MCF 10A (cell line): Measurements from ENCODE around the gene TP53I3. TPM values are rescaled to one million over a fixed set of nuclear protein-coding genes. Genes with fewer than 3 reads are reported as not detected.

Experiments
- BruUV-seq: library from RNA; stranded (reverse); fragments of 400-500 nt; replicated peaks from 2 replicates; lab custom pipeline; 2021; lab: Mats Ljungman, UMichigan
- CTCF ChIA-PET: fragments of 300-600 bp; sonication (Branson Sonifier 250); formaldehyde crosslinking; extraction: SDS; loops from one replicate; lab custom pipeline; 2021; ENCODE audit warnings: antibody characterized with exemption, inconsistent platforms; lab: Yijun Ruan, JAX
- POLR2A ChIA-PET: fragments of 300-600, 350-650 bp; sonication (Branson Sonifier 250); formaldehyde crosslinking; extraction: SDS; loops from one replicate; lab custom pipeline; 2020; ENCODE audit warnings: antibody characterized with exemption, inconsistent platforms; lab: Yijun Ruan, JAX
- DNase-seq: peaks from one replicate; pipeline ENCODE4 v3.0.0-alpha.2; 2018; ENCODE audit not compliant: unreplicated experiment
- H3K27ac Mint-ChIP-seq: one replicate; pipeline ENCODE4 v1.8.0; 2022; ENCODE audit warnings: mild to moderate bottlenecking, low read depth, mixed read lengths; ENCODE audit not compliant: unreplicated experiment
- H3K27me3 Mint-ChIP-seq: one replicate; pipeline ENCODE4 v1.8.0; 2022; ENCODE audit warnings: mixed read lengths; ENCODE audit not compliant: insufficient read depth, unreplicated experiment
- H3K36me3 Mint-ChIP-seq: one replicate; pipeline ENCODE4 v1.8.0; 2022; ENCODE audit warnings: mild to moderate bottlenecking, moderate library complexity, mixed read lengths; ENCODE audit not compliant: insufficient read depth, unreplicated experiment
- H3K4me1 Mint-ChIP-seq: one replicate; pipeline ENCODE4 v1.8.0; 2022; ENCODE audit warnings: mixed read lengths; ENCODE audit not compliant: insufficient read depth, unreplicated experiment
- H3K4me3 Mint-ChIP-seq: one replicate; pipeline ENCODE4 v1.8.0; 2022; ENCODE audit warnings: mild to moderate bottlenecking, moderate library complexity, mixed read lengths; ENCODE audit not compliant: unreplicated experiment
- H3K9me3 Mint-ChIP-seq: one replicate; pipeline ENCODE4 v1.8.0; 2022; ENCODE audit warnings: mixed read lengths; ENCODE audit not compliant: unreplicated experiment
- intact Hi-C: fragments of 100-400 bp; cut with micrococcal nuclease; formaldehyde crosslinking; loops from 2 replicates; pipeline ENCODE4 v1.14.1; 2022
- total RNA-seq: library from RNA; stranded (reverse); gene quantifications from 2 replicates; pipeline ENCODE4 v1.2.3, GENCODE V29; 2022
- TF ChIP-seq, protein P1 (sequence below): fragments of 200-600 bp; IDR thresholded peaks from one replicate; pipeline ENCODE4 v1.8.0; 2022; ENCODE audit warnings: antibody characterized with exemption, mild to moderate bottlenecking; ENCODE audit not compliant: unreplicated experiment

Gene TP53I3
- total RNA-seq, 1 experiment from 2014 or later: 99.8 TPM

GRCh38 chr2:24052951-24053350 is 31.7 kb downstream of the TP53I3 start:
- Mint-ChIP-seq H3K9me3 (no peaks in the 10 kb centered on the region), H3K4me3 (no peak overlapping the region), H3K27me3 (no peaks in the 10 kb centered on the region), H3K36me3 (no peaks in the 10 kb centered on the region), H3K4me1 (peaks cover 6% of the 10 kb centered on the region), H3K27ac (no peak overlapping the region)
- no TSS peak for BruUV-seq
- TF ChIP-seq, protein P1, sequence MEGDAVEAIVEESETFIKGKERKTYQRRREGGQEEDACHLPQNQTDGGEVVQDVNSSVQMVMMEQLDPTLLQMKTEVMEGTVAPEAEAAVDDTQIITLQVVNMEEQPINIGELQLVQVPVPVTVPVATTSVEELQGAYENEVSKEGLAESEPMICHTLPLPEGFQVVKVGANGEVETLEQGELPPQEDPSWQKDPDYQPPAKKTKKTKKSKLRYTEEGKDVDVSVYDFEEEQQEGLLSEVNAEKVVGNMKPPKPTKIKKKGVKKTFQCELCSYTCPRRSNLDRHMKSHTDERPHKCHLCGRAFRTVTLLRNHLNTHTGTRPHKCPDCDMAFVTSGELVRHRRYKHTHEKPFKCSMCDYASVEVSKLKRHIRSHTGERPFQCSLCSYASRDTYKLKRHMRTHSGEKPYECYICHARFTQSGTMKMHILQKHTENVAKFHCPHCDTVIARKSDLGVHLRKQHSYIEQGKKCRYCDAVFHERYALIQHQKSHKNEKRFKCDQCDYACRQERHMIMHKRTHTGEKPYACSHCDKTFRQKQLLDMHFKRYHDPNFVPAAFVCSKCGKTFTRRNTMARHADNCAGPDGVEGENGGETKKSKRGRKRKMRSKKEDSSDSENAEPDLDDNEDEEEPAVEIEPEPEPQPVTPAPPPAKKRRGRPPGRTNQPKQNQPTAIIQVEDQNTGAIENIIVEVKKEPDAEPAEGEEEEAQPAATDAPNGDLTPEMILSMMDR: no peak
- DNase-seq: no peak
- intact Hi-C loops: no loop called here
- ChIA-PET POLR2A (interaction anchor here (1.3 to 1.6 kb wide), 2 partner anchors 20 to 24 kb away, joined by 3 to 7 read pairs; partner anchors contain the start of gene SF3B6), CTCF (interaction anchor here (0.6 to 0.9 kb wide), 4 partner anchors 35 to 382 kb away, joined by 3 to 5 read pairs (median 4); no protein-coding TSS in a partner anchor)

DNA sequence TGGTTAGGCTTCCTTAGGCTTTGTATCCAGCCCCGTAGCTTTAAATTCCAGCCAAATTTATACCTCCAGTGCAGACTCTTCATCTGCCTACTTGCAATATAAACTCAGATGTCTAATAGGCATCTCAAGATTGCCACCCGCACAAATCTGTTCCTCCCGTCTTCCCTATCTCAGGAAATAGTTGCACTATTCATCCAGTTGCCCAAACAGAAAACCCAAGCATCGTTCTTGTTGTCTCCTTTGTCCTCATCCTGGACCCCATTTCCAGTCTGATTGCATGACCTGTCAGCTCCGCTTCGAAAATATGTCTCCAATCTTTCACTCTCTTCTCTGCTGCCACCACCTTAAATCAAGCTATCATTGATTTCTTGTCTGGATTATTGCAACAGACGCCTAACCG is 32.8 kb downstream of the TP53I3 start:
- TF ChIP-seq, protein P1: no peak
- CTCF ChIA-PET: interaction anchor here (0.6 to 1.2 kb wide), 4 partner anchors 8 to 22 kb away, joined by 3 to 4 read pairs (median 3); no protein-coding TSS in a partner anchor
- no peaks in the 10 kb centered on the region for H3K27me3 Mint-ChIP-seq

GRCh38 chr2:24050041-24050979 is 34.3 kb downstream of the TP53I3 start:
- DNase-seq: no peak

More for the DNA sequence above, 32.8 kb downstream of the TP53I3 start:
- POLR2A ChIA-PET: interaction anchor here (1.3 to 2.8 kb wide), 3 partner anchors 21 to 125 kb away, joined by 3 to 22 read pairs (median 3); partner anchors contain the start of genes ATAD2B and SF3B6
- H3K9me3 Mint-ChIP-seq: no peaks in the 10 kb centered on the region
- peaks cover 11% of the 10 kb centered on the region for H3K4me1 Mint-ChIP-seq
- H3K4me3 Mint-ChIP-seq: no peak overlapping the region
- intact Hi-C loops: no loop called here
- DNase-seq: no peak
- no TSS peak for BruUV-seq
- no peak overlapping the region for H3K27ac Mint-ChIP-seq
- peaks cover 5% of the 10 kb centered on the region for H3K36me3 Mint-ChIP-seq

More at GRCh38 chr2:24050041-24050979, 34.3 kb downstream of the TP53I3 start:
- Mint-ChIP-seq H3K4me1 (peaks cover 17% of the 10 kb centered on the region), H3K4me3 (no peak overlapping the region), H3K27ac (no peak overlapping the region), H3K36me3 (peaks cover 5% of the 10 kb centered on the region), H3K27me3 (no peaks in the 10 kb centered on the region), H3K9me3 (no peaks in the 10 kb centered on the region)
- ChIA-PET POLR2A (interaction anchor here (0.7 to 2.8 kb wide), 7 partner anchors 24 to 162 kb away, joined by 3 to 22 read pairs (median 3); partner anchors contain the start of genes ATAD2B, SF3B6 and TP53I3), CTCF (interaction anchor here (0.6 to 0.9 kb wide), 2 partner anchors 9 to 123 kb away, joined by 3 read pairs; no protein-coding TSS in a partner anchor)
- no TSS peak for BruUV-seq
- intact Hi-C loops: no loop called here
- TF ChIP-seq, protein P1: no peak
